HepG2 (cell line): ENCODE measurements around the gene TTBK1. TPM values are rescaled to one million over a fixed set of nuclear protein-coding genes. Genes with fewer than 3 reads are reported as not detected.

Source experiments
- ESRRA ChIP-seq: sonication (generic); formaldehyde crosslinking; IDR thresholded peaks from 2 replicates; pipeline ENCODE4 v1.5.1; 2020; ENCODE audit warnings: mild to moderate bottlenecking, low read depth, missing genetic modification reagents
- HHEX ChIP-seq: IDR thresholded peaks from 2 replicates; pipeline ENCODE4 v1.6.1; 2016; ENCODE audit warnings: control low read depth
- KAT7 ChIP-seq: IDR thresholded peaks from 2 replicates; pipeline ENCODE4 v1.6.1; 2018; ENCODE audit warnings: borderline replicate concordance, missing compliant biosample characterization
- MTA1 ChIP-seq: sonication (generic); formaldehyde crosslinking; IDR thresholded peaks from 2 replicates; pipeline ENCODE4 v1.4.0; 2020; ENCODE audit warnings: missing genetic modification reagents, mild to moderate bottlenecking, borderline replicate concordance
- NCOA5 ChIP-seq: sonication (generic); formaldehyde crosslinking; IDR thresholded peaks from 2 replicates; pipeline ENCODE4 v1.4.0; 2020; ENCODE audit warnings: missing genetic modification reagents
- NFKBIZ ChIP-seq: IDR thresholded peaks from 2 replicates; pipeline ENCODE4 v1.6.1; 2018; ENCODE audit warnings: missing genetic modification reagents, missing compliant biosample characterization
- RFX1 ChIP-seq: fragments of 450-650 bp; IDR thresholded peaks from 2 replicates; pipeline ENCODE4 v1.6.1; 2017
- SRY ChIP-seq: sonication (generic); formaldehyde crosslinking; IDR thresholded peaks from 2 replicates; pipeline ENCODE4 v1.8.0; 2022; ENCODE audit warnings: mild to moderate bottlenecking, missing genetic modification reagents
- ZFP62 ChIP-seq: sonication (generic); formaldehyde crosslinking; IDR thresholded peaks from 2 replicates; pipeline ENCODE4 v1.4.0; 2020; ENCODE audit warnings: missing genetic modification reagents
- ZHX2 ChIP-seq, 2 experiments: sonication (generic) in 1 of 2; formaldehyde crosslinking in 1 of 2; IDR thresholded peaks; 2 replicates each; pipeline versions ENCODE4 v1.6.1 to v1.9.0; 2014 to 2022; ENCODE audit warnings: antibody characterized with exemption in 1 of 2, borderline replicate concordance in 1 of 2, inconsistent platforms in 1 of 2, low read depth in 1 of 2, missing genetic modification reagents in 1 of 2
- ZNF276 ChIP-seq: sonication (generic); formaldehyde crosslinking; IDR thresholded peaks from 2 replicates; pipeline ENCODE4 v1.4.0; 2020; ENCODE audit warnings: mild to moderate bottlenecking, low read depth, missing genetic modification reagents
- ZNF432 ChIP-seq: sonication (generic); formaldehyde crosslinking; IDR thresholded peaks from 2 replicates; pipeline ENCODE4 v1.5.0; 2020; ENCODE audit warnings: missing genetic modification reagents, mild to moderate bottlenecking, borderline replicate concordance
- polyA plus RNA-seq, 8 experiments: library from polyadenylated mRNA; depleted of rRNA in 3 of 8; stranded (reverse) in 7 of 8; unstranded in 1 of 8; fragments of >200 nt; fragmentation: Illumina TruSeq in 4 of 8; extraction: Trizol in 4 of 8; gene quantifications; 2 replicates each; pipeline versions ENCODE4 v1.2.1 to v1.2.3, GENCODE V29; 2011 to 2016; ENCODE audit warnings: low read depth in 4 of 8, missing spikeins in 1 of 8, mixed read lengths in 1 of 8; ENCODE audit not compliant: insufficient read depth in 1 of 8
- total RNA-seq, 5 experiments: library from RNA; depleted of rRNA; stranded (reverse); fragments of >200 nt; fragmentation: Illumina TruSeq; extraction: Trizol; gene quantifications; 2 replicates each; pipeline ENCODE4 v1.2.3, GENCODE V29; 2016; ENCODE audit warnings: low read depth in 1 of 5
- TF ChIP-seq, protein P1 (sequence below): IDR thresholded peaks from 2 replicates; pipeline ENCODE4 v1.4.0; 2020; ENCODE audit warnings: mild to moderate bottlenecking, missing genetic modification reagents

Gene TTBK1
- total and polyA plus RNA-seq, 2 of the 13 experiments (the other 11 are each of a cell fraction or from before 2014, with no cell fraction given), result 0.24 to 0.33 TPM

DNA sequence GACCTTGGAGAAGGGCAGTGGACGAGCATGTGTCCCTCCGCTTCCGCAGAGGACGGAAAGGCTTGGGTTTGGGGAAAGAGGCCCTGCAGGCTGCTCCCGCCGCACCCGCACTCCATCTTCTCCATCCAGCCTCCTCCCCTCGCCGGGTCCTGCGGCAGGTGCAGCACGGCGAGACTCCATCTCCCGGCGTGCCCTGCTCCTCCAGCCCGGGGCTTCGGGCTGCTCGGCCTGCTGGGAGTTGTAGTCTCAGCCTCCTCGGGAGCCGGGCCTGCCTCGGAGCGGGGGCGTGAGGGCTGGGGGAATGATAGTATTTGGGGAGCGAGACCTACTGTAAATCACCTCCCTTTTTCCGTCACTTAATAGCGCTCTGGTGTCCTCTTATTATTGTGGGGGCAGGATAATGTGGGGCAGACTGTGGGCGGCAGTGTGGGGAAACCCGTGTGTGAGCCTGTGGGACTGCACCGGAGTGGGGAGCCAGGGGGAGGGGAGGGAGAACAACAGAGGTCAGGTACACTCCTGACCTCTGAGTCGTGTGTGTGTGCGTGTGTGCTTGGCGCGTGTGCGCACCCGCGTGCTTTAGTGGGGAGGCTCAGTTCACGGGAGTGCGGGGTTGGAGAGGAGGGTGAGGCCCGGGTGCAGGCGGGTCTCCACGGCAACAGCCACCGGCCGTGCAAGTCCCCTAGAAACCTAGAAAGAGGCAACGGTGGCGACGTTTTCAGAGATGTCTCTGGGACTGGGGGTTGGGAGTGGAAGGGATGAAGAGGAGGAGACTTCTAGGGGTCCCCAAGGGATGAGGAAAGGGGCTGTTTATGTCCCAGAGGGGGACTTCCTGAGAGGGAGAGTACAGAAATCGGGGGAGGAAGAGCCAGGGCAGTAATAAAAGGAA, 4.1 kb downstream of the TTBK1 start (continued):
- TF ChIP-seq, protein P1, sequence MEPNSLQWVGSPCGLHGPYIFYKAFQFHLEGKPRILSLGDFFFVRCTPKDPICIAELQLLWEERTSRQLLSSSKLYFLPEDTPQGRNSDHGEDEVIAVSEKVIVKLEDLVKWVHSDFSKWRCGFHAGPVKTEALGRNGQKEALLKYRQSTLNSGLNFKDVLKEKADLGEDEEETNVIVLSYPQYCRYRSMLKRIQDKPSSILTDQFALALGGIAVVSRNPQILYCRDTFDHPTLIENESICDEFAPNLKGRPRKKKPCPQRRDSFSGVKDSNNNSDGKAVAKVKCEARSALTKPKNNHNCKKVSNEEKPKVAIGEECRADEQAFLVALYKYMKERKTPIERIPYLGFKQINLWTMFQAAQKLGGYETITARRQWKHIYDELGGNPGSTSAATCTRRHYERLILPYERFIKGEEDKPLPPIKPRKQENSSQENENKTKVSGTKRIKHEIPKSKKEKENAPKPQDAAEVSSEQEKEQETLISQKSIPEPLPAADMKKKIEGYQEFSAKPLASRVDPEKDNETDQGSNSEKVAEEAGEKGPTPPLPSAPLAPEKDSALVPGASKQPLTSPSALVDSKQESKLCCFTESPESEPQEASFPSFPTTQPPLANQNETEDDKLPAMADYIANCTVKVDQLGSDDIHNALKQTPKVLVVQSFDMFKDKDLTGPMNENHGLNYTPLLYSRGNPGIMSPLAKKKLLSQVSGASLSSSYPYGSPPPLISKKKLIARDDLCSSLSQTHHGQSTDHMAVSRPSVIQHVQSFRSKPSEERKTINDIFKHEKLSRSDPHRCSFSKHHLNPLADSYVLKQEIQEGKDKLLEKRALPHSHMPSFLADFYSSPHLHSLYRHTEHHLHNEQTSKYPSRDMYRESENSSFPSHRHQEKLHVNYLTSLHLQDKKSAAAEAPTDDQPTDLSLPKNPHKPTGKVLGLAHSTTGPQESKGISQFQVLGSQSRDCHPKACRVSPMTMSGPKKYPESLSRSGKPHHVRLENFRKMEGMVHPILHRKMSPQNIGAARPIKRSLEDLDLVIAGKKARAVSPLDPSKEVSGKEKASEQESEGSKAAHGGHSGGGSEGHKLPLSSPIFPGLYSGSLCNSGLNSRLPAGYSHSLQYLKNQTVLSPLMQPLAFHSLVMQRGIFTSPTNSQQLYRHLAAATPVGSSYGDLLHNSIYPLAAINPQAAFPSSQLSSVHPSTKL (CRISPR knock-in tag), result no peak
- TF ChIP-seq SRY (no peak; the same call in 1 of the 2 replicates), ZFP62 (CRISPR knock-in tag) (no peak), KAT7 (CRISPR knock-in tag) (no peak; the same call in 1 of the 2 replicates), NCOA5 (CRISPR knock-in tag) (no peak), ZHX2 (IDR thresholded peaks at IDR 0.05; ENCODE audit: low read depth) (peak; percentile 24; the same call in 1 of the 2 replicates), ZHX2 (CRISPR knock-in tag; IDR thresholded peaks at IDR 0.05; ENCODE audit: borderline replicate concordance) (no peak), HHEX (CRISPR knock-in tag) (no peak), MTA1 (CRISPR knock-in tag) (no peak; the same call in 1 of the 2 replicates), RFX1 (peak; percentile 33; the same call in 1 of the 2 replicates), ESRRA (CRISPR knock-in tag) (no peak; the same call in 1 of the 2 replicates), ZNF432 (CRISPR knock-in tag) (no peak), ZNF276 (CRISPR knock-in tag) (0 out of 2 replicates have a peak, but pooled peaks have one; percentile 5), NFKBIZ (CRISPR knock-in tag) (no peak)
